HCT116 (cell line): ENCODE measurements around the gene PLXDC1. TPM values are rescaled to one million over a fixed set of nuclear protein-coding genes. Genes with fewer than 3 reads are reported as not detected.

Experiments used
- ATAC-seq: fragments of 200-7000 bp; cut with Tn5 transposase; 2 replicates; pipeline ENCODE4 v1.9.1; 2020; ENCODE audit warnings: mild to moderate bottlenecking, moderate library complexity
- BruUV-seq: library from RNA; stranded (reverse); fragments of 400-500 nt; replicated peaks from 2 replicates; lab custom pipeline; 2021; lab: Mats Ljungman, UMichigan
- CTCF ChIA-PET: fragments of 300-600 bp; sonication (Branson Sonifier 250); formaldehyde crosslinking; loops from one replicate; lab custom pipeline; 2021; ENCODE audit warnings: antibody characterized with exemption; lab: Charles Lee
- POLR2A ChIA-PET: fragments of 300-600, 350-600 bp; sonication (Branson Sonifier 250); formaldehyde crosslinking; loops from one replicate; lab custom pipeline; 2021; ENCODE audit warnings: antibody characterized with exemption; lab: Charles Lee
- RAD21 ChIA-PET, 2 experiments: fragments of 300-600 bp; sonication (Branson Sonifier 250); formaldehyde crosslinking; loops; one replicate each; lab custom pipeline; 2023; ENCODE audit warnings: low total read pairs in 2 of 2; ENCODE audit not compliant: uncharacterized antibody in 2 of 2, unreplicated experiment in 2 of 2, low non-redundant PET in 1 of 2; lab: Charles Lee
- DNase-seq: peaks from one replicate; pipeline ENCODE4 v3.0.0-alpha.2; 2010; ENCODE audit warnings: low read depth, low spot score
- H2AFZ ChIP-seq: fragments of 200-600 bp; shearing (Covaris generic), sonication (generic); 2 replicates; pipeline ENCODE4 v1.6.1; 2017; ENCODE audit warnings: low read depth, mixed run types, mixed read lengths, antibody characterized with exemption, low read length; ENCODE audit not compliant: poor library complexity, severe bottlenecking
- H3K27ac ChIP-seq: 2 replicates; pipeline ENCODE4 v1.5.1; 2012; ENCODE audit warnings: low read depth, low read length
- H3K27me3 ChIP-seq: fragments of 200-600 bp; sonication (generic); 2 replicates; pipeline ENCODE4 v1.6.1; 2016; ENCODE audit warnings: mixed run types, low read length, mixed read lengths; ENCODE audit not compliant: insufficient read depth
- H3K36me3 ChIP-seq, 2 experiments: fragments of 200-500 bp in 1 of 2; fragments of 200-600 bp in 1 of 2; sonication (Bioruptor generic) in 1 of 2; sonication (generic) in 1 of 2; 2 replicates each; pipeline versions ENCODE4 v1.5.1 to v1.6.1; 2014 to 2016; ENCODE audit warnings: low read length in 2 of 2, inconsistent platforms in 1 of 2, mixed read lengths in 1 of 2, mixed run types in 1 of 2; ENCODE audit not compliant: insufficient read depth in 2 of 2, control insufficient read depth in 1 of 2
- H3K4me1 ChIP-seq, 2 experiments: fragments of 200-600 bp in 1 of 2; sonication (generic) in 1 of 2; 2 replicates each; pipeline versions ENCODE4 v1.5.1 to v1.6.1; 2012 to 2017; ENCODE audit warnings: low read length in 2 of 2, inconsistent platforms in 1 of 2, mild to moderate bottlenecking in 1 of 2, mixed read lengths in 1 of 2, mixed run types in 1 of 2, moderate library complexity in 1 of 2; ENCODE audit not compliant: insufficient read depth in 2 of 2, control insufficient read depth in 1 of 2
- H3K4me2 ChIP-seq: fragments of 200-600 bp; sonication (generic); 2 replicates; pipeline ENCODE4 v1.6.1; 2017; ENCODE audit warnings: mixed run types, low read length, mixed read lengths
- H3K4me3 ChIP-seq, 2 experiments: fragments of 200-600 bp in 1 of 2; sonication (generic) in 1 of 2; replicated peaks in 1 of 2; 2 replicates each; pipeline ENCODE4 v1.5.1; 2011 to 2016; ENCODE audit warnings: low read length in 2 of 2, control low read depth in 1 of 2, low read depth in 1 of 2, mild to moderate bottlenecking in 1 of 2, mixed read lengths in 1 of 2, mixed run types in 1 of 2
- H3K79me2 ChIP-seq: fragments of 200-600 bp; sonication (generic); 2 replicates; pipeline ENCODE4 v1.6.1; 2017; ENCODE audit warnings: mild to moderate bottlenecking, mixed run types, low read length, moderate library complexity, mixed read lengths; ENCODE audit not compliant: insufficient read depth
- H3K9ac ChIP-seq: fragments of 200-600 bp; sonication (generic); 2 replicates; pipeline ENCODE4 v1.6.1; 2016; ENCODE audit warnings: low read length, mixed read lengths
- H3K9me2 ChIP-seq: fragments of 200-600 bp; sonication (generic), shearing (Covaris generic); 2 replicates; pipeline ENCODE4 v1.6.1; 2017; ENCODE audit warnings: mixed run types, mild to moderate bottlenecking, moderate library complexity; ENCODE audit not compliant: insufficient read depth
- H3K9me3 ChIP-seq, 2 experiments: fragments of 200-500 bp in 1 of 2; fragments of 200-600 bp in 1 of 2; sonication (Bioruptor generic) in 1 of 2; sonication (generic) in 1 of 2; 2 replicates each; pipeline ENCODE4 v1.6.1; 2014 to 2017; ENCODE audit warnings: low read length in 2 of 2, mixed read lengths in 2 of 2, inconsistent platforms in 1 of 2, low read depth in 1 of 2, mild to moderate bottlenecking in 1 of 2, mixed run types in 1 of 2, moderate library complexity in 1 of 2; ENCODE audit not compliant: control insufficient read depth in 1 of 2, insufficient read depth in 1 of 2
- H4K20me1 ChIP-seq: fragments of 200-600 bp; sonication (generic), shearing (Covaris generic); 2 replicates; pipeline ENCODE4 v1.6.1; 2017; ENCODE audit warnings: mixed run types, mild to moderate bottlenecking, moderate library complexity; ENCODE audit not compliant: insufficient read depth
- ATF3 ChIP-seq: IDR thresholded peaks from 2 replicates; pipeline ENCODE4 v1.6.1; 2012
- CEBPB ChIP-seq: IDR thresholded peaks from 2 replicates; pipeline ENCODE4 v1.6.1; 2012; ENCODE audit warnings: low read depth
- CTCF ChIP-seq, 3 experiments: fragments of 200-600 bp in 1 of 3; sonication (generic) in 1 of 3; IDR thresholded peaks in 2 of 3; conservative IDR thresholded peaks in 1 of 3; 2 replicates each; pipeline ENCODE4 v1.5.1; 2012 to 2017; ENCODE audit warnings: low read depth in 2 of 3, low read length in 2 of 3, antibody characterized with exemption in 1 of 3, borderline replicate concordance in 1 of 3, control low read depth in 1 of 3, mild to moderate bottlenecking in 1 of 3, mixed read lengths in 1 of 3, mixed run types in 1 of 3, moderate library complexity in 1 of 3; ENCODE audit not compliant: insufficient read depth in 1 of 3
- EZH2phosphoT487 ChIP-seq: fragments of 200-600 bp; IDR thresholded peaks from 2 replicates; pipeline ENCODE4 v1.6.1; 2018; ENCODE audit warnings: antibody characterized with exemption, borderline replicate concordance
- FOSL1 ChIP-seq: IDR thresholded peaks from 2 replicates; pipeline ENCODE4 v1.6.1; 2012; ENCODE audit warnings: low read depth
- POLR2AphosphoS5 ChIP-seq: IDR thresholded peaks from 2 replicates; pipeline ENCODE4 v1.6.1; 2011; ENCODE audit warnings: mild to moderate bottlenecking, low read depth, low read length, moderate library complexity
- RAD21 ChIP-seq: IDR thresholded peaks from 2 replicates; pipeline ENCODE4 v1.6.1; 2012; ENCODE audit warnings: low read depth, mild to moderate bottlenecking
- REST ChIP-seq: IDR thresholded peaks from 2 replicates; pipeline ENCODE4 v1.6.1; 2012; ENCODE audit warnings: low read depth
- SIN3A ChIP-seq: IDR thresholded peaks from 2 replicates; pipeline ENCODE4 v1.6.1; 2012; ENCODE audit warnings: low read depth
- SP1 ChIP-seq: IDR thresholded peaks from 2 replicates; pipeline ENCODE4 v1.6.1; 2012; ENCODE audit warnings: low read depth
- TCF7L2 ChIP-seq: IDR thresholded peaks from 2 replicates; pipeline ENCODE4 v1.7.0; 2011; ENCODE audit warnings: borderline replicate concordance, inconsistent platforms; ENCODE audit not compliant: insufficient read depth, insufficient read length; ENCODE audit errors: extremely low read depth
- YY1 ChIP-seq: IDR thresholded peaks from 2 replicates; pipeline ENCODE4 v1.6.1; 2011; ENCODE audit warnings: low read length, low read depth, moderate library complexity, mild to moderate bottlenecking; ENCODE audit not compliant: insufficient replicate concordance; ENCODE audit errors: extremely low read depth
- ZBTB33 ChIP-seq: IDR thresholded peaks from 2 replicates; pipeline ENCODE4 v1.6.1; 2011; ENCODE audit warnings: mild to moderate bottlenecking, low read length, moderate library complexity; ENCODE audit not compliant: insufficient replicate concordance; ENCODE audit errors: extremely low read depth
- ZFX ChIP-seq: fragments of 450-650 bp; IDR thresholded peaks from 2 replicates; pipeline ENCODE4 v1.6.1; 2017
- intact Hi-C: fragments of 100-400 bp; cut with micrococcal nuclease; formaldehyde crosslinking; loops from 2 replicates; pipeline ENCODE4 v1.10.0; 2022
- total RNA-seq: library from RNA; stranded (reverse); gene quantifications from one replicate; pipeline ENCODE4 v1.2.1, GENCODE V29; 2021; ENCODE audit not compliant: unreplicated experiment

PLXDC1 gene
- total RNA-seq, 1 experiment from 2014 or later = 1.8 TPM

GRCh38 chr17:39090908-39091665 is 60.4 kb downstream of the PLXDC1 start:
- POLR2A ChIA-PET = no interaction called here
- H3K79me2 ChIP-seq = no peaks in the 10 kb centered on the region
- H3K9me3 ChIP-seq = no peaks in the 10 kb centered on the region
- no peak overlapping the region for H3K27ac ChIP-seq
- no peaks in the 10 kb centered on the region for H3K4me1 ChIP-seq
- DNase-seq (no peak), ATAC-seq (no peak)
- H3K27me3 ChIP-seq = no peaks in the 10 kb centered on the region
- no peak overlapping the region for H2AFZ ChIP-seq
- H3K4me2 ChIP-seq = no peak overlapping the region
- BruUV-seq = no TSS peak
- CTCF ChIA-PET = no interaction called here
- H4K20me1 ChIP-seq = no peaks in the 10 kb centered on the region
- H3K36me3 ChIP-seq = no peaks in the 10 kb centered on the region
- RAD21 ChIA-PET = no interaction called here
- intact Hi-C loops = no loop called here
- no peak overlapping the region for H3K4me3 ChIP-seq
- TF ChIP-seq ZFX = no peak
- TF ChIP-seq POLR2AphosphoS5 = no peak
- no peak for TF ChIP-seq EZH2phosphoT487
- no peak for TF ChIP-seq RAD21
- TF ChIP-seq SP1 = no peak
- no peak for TF ChIP-seq CTCF (IDR thresholded peaks at IDR 0.05 in 2 of 3, conservative IDR thresholded peaks at IDR 0.05 in 1 of 3; ENCODE audit: borderline replicate concordance in 1 of 3, insufficient read depth in 1 of 3, low read depth in 2 of 3, low read length in 2 of 3)
- no peak for TF ChIP-seq REST
- TF ChIP-seq TCF7L2 = no peak
- no peak for TF ChIP-seq YY1
- TF ChIP-seq ATF3 = no peak
- no peak for TF ChIP-seq CEBPB
- TF ChIP-seq SIN3A = no peak
- TF ChIP-seq ZBTB33 = no peak
- no peak for TF ChIP-seq FOSL1
- no peaks in the 10 kb centered on the region for H3K9me2 ChIP-seq
- no peak overlapping the region for H3K9ac ChIP-seq
